Measurements from ENCODE around the gene ERC1.

DNA sequence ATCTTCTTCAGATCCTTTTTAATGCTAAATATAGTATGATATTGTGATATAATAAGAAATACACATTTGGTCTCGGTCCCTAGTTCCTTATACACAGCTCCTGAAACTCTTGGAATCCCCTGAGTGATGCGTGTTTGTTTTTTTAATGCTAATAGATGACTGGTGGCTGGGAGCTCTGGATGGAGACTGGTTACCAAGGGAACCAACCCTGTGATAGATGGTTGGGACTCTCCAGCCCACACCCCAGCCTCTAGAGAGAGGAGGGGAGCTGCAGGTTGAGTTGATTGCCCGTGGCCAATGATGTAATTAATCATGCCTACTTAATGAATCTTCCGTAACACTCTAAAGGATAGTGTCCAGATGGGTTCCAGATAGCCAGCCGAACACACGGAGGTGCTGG lies 462.8 kb downstream of the ERC1 start:
- TF ChIP-seq POLR2A (IDR thresholded peaks at IDR 0.05; ENCODE audit: low read length): no peak
- TF ChIP-seq GATA1 (IDR thresholded peaks at IDR 0.05; ENCODE audit: low read depth, low read length): no peak
